ENCODE results near the gene RHOJ.
A peak's percentile ranks its signal among the peaks of the same experiment; 100 is the strongest.
"Not testable (repeated sequence)": the region's sequence is repeated elsewhere in the genome, so short reads cannot be mapped to it uniquely, and the experiment has no call there.

RHOJ gene

DNA sequence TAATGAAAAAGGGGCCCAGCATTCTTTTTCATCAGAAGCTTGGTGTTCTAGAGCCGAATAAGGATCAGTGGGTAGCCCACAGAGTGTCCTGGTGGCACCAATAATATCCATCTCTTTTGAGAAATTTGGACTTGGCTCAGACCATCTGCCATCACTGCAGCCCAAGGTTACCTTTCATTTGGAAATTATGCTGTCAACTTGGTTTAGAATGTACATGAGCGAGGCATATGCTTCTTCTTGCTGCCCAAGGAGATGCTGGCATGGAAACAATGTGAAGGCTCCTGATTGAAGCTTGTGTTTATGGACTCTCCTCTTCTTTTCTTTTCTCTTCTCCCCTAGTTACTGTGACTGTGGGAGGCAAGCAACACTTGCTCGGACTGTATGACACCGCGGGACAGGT is 64.5 kb downstream of the RHOJ start:
- DNase-seq (ENCODE audit: low read depth) = no peak

DNA sequence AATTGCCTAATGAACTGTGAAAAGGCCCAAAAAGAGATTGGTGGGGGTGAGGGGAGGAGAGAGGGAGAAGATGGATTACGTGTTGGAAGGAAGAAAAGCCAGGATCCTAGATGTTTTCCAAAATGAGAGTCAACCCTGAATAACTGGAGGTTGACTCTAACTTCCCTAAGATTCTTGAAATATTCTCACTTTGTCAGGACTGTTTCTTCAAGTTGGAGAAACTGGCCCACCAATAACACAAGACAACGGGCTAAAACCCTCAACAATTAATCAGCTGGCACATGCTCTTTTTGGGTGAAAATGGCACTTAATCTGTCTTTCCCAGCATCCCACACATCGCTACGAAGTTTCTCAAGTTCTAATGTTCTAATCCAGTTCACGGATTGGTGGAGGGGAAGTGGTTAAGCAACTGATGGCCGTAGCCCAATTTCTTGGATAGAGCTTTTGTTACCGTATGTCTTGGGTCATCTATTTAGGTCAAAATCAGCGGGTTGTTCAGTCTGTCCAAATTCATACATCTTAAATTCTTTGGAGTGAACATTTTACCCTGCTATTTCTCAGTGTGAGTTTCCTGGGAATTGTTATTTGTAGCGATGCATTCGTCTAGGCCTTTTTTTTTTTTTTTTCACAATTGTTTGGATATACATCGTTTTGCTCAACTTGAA is 65.5 kb downstream of the RHOJ start:
- no peak for DNase-seq (ENCODE audit: low read depth)

DNA sequence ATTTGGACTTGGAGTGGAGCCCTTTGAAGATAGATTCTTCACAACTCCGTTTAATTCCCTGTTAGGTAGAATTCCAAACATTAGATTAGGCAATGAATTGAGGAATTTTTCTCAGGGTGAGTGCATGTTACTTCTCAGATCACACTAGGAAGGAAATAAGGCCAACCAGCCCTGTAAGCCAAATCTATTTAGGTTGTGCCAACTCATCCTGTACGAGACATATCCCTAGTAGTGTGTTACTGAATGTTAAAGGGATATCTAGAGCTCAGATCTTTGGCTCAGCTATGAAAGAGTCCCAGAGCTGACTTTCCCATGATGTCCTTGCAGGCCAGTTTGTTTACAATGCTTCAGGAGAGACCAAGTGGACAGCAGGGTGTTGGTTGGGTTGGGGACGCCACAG is 68.9 kb downstream of the RHOJ start:
- peak; percentile 40 for DNase-seq (ENCODE audit: low read depth)

DNA sequence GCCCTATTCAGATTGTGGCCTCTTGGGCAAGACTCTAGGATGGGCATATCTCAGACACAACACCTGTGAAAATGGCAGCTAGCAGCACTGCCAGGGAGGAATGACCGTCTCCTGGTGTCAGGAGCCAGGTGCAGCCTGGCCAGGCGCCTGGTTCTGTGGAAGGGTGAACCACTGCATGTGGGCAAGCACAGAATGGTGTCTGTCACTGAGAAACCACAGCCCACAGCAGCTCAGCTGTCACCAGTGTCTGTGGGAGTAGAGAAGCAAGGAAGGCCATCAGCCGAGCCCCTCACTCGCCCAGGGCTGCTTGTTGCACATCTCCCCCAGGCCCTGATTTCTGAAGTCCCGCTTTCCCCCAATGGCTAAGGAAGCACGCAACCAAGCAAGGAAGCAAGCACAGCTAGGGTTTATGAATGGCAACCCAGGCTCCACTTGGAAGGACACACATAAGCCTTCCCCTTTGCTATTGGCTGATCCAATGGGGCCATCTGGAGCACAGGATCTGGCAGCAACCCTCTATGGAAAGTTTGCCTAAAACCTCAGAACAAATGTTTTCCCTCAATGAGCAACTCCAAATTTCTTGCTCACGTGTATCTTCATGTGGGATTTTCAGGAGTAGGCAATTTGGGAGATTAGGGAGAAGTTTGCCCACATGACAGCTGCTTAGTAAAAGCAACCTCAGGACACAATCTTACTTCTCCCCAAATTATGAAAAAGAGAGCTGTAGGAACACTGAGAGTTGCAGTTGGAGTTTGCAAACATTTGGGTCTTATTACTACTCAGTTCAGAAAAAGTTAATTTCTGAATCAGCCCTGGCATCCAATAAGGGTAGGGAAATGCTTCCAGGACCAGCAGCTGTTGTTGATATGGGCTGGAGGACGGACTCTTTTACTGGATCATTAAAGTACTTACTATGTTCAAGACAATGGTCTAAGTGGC is 69.7 kb downstream of the RHOJ start:
- DNase-seq (ENCODE audit: low read depth) = no peak

DNA sequence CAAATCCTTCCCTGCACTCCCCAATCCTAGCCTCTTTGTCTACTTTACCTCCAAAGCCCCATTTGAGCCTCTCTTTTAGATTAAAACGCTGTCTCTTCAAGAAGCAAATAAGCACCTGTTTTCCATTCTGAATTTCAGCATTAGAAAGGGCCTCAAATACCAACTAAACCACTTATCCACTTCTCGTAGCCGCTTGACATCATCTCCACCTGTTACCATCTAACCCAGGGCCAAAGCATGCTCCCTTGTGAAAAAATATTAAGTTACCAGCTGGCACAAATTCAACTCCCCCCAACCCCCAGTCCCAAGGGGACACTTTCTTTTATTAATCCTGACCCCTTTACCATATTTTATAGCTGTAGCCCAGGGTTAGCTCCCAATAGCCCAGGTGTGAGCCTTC is 71.4 kb downstream of the RHOJ start:
- DNase-seq (ENCODE audit: low read depth) = no peak

DNA sequence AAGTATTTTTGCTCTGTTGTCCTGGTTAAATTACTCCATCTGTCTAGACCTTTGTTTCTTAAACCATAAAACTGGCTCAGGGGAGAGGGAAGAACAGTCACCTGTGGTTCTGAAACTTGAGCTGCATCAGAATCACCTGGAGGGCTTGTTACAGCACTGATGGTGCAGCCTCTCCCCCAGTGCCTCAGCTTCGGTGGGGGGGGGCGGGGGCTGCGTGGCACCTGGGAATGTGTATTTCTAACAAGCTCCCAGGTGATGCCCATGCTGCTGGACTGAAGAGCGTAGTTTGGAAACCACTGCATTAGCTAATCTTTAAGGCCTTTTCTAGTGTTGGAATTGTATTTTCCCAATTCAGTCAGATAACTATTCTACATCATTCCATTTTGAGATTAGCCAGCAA is 71.8 kb downstream of the RHOJ start:
- DNase-seq (ENCODE audit: low read depth) = no peak

DNA sequence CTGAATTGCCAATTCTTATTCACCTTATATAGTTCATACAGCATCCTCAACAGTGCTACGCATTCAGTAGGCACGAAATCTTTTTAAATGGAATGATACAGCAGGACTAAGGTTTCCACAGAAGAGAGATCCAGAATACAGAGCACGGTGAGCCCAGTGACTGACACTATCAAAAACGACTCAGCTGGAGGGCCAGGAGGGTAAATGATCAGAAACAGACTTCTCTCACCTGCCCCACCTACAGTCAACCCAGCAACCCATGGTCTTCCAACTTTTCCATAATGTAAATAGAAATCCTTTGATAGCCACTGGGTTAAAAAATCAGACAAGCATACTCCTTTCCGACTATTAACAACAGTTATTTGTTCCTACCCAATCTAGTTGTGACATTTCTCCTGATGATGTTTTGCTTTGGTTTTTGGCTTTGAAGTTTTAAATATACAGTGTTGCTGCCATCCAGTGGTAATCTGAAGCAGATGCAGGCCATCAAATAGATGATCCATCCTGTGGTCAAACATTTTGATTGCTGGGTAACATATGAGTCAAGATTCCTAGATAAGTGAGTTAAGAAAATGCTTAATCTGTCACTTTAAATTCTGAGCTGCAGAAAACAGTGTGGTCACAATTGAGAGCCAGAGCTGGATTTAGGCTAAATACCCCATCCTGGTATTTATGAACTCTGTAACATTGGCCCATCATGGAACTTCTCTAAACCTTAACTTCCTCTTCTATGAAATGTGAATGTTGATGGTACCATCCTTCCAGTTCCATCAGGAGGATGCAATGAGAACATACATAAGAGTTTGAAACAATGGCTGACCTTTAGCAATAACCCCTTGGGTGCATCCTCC is 72.5 kb downstream of the RHOJ start:
- DNase-seq (ENCODE audit: low read depth) = peak; percentile 63

DNA sequence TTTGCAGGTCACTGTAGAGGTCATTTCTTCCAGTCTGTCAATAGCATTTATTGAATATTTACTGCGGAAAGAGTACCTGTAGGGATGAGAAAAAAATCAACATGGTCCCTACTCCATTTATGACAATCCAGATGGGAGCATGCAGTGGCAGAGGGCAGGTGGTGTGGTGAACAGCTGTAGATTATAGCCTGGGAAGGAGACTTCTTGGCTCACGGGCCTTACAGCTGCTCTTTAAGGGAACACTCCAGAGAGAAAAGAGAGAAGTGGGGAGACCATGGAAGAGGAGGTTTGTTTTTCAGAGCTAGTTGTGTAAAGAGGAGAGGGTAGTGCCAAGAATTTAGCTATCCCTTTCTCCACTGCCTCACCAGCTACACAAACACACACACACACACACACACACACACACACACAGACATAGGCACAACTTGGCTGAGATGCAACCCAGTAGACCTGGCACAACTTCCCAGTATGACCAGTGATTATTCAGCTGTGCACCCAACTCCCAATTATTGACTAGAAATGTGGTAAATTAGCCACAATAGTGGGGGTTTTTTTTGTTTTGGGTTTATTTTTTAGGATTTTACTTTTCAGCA is 73.4 kb downstream of the RHOJ start:
- DNase-seq (ENCODE audit: low read depth) = no peak

DNA sequence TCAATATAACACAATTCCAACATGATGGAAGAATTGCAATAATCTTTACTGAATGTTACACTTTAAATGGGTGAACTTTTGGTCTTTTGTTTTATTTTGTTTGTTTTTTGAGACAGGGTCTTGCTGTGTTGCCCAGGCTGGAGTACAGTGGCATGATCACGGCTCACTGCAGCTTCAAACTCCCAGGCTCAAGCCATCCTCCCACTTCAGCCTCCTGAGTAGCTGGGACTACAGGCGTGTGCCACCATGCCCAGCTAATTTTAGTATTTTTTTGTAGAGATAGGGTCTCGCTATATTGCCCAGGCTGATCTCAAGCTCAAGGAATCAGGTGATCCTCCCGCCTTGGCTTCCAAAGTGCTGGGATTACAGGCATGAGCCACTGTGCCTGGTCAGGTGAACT is 75.7 kb downstream of the RHOJ start:
- not testable (repeated sequence) for DNase-seq (ENCODE audit: low read depth)

DNA sequence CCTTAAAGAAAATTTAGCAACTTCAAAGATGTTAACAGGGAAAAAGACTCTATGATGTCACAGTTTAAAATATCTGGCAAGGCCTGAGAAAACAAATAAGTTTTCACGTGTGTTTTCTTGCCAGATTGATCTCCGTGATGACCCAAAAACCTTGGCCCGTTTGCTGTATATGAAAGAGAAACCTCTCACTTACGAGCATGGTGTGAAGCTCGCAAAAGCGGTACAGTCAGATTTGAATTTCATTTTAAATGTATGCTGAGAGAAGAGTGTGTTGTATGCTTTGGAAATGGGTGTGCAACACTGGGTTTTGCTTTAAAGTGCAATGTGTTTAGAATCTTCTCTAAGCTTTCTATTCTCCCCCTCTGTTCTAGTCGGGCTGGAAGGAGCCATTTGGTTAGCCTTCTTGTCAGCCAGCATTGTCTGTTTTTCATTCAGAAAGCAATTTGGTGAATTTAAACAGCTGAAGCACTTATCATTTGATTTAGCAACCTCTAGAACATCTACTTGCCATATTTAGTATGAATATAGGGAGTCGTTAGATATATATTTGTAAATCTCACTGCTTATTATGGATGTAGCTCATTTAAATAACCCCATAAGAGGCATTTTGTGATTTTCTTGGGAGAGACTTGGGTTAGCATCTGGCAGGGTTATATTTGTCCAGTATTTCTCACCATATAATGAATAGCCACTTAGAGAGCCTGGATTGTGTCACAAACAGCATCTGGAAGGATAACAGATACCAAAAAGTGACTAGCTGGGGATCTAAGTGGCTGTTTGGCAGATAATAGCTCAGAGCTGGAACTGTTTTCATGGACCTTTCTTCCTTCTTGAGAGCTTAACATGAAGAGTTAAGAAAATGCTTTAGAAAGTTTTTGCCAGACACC is 79.0 kb downstream of the RHOJ start:
- no peak for DNase-seq (ENCODE audit: low read depth)

DNA sequence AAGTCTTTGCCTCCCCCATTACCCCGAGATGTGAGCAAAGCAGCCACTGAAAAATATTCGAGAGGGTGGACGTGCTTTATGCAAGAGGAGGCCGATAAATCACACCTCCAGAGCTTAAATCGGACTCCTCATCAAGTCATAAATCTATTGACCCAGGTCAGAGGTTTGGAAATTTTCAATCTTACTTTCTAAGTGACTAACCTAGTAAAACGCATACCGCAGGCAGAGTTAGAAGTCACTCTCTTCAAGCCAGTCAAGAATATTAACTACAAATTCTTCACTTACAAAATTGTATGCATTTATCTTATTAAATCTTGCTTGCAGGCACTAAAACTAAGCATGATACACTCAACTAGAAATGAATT is 79.6 kb downstream of the RHOJ start:
- DNase-seq (ENCODE audit: low read depth) = no peak

DNA sequence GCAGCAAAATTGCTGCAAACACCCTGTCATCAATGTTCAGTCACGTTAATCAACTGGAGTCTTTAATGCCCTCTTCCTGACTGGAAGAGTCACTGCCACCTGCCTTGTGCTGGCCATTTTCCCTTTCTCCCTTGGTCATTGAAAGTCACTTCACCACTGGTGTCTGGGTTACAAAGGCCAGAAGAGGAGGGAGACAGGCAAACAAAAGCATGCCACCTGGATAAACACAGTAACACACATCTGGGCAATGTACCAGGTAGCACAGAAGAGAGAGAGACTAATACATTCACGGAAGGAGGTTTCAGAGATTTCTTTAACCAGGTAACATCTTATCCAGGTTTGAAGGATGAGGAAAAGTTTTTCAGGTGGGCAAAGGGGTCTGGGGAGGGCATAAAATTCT is 81.8 kb downstream of the RHOJ start:
- DNase-seq (ENCODE audit: low read depth) = no peak

DNA sequence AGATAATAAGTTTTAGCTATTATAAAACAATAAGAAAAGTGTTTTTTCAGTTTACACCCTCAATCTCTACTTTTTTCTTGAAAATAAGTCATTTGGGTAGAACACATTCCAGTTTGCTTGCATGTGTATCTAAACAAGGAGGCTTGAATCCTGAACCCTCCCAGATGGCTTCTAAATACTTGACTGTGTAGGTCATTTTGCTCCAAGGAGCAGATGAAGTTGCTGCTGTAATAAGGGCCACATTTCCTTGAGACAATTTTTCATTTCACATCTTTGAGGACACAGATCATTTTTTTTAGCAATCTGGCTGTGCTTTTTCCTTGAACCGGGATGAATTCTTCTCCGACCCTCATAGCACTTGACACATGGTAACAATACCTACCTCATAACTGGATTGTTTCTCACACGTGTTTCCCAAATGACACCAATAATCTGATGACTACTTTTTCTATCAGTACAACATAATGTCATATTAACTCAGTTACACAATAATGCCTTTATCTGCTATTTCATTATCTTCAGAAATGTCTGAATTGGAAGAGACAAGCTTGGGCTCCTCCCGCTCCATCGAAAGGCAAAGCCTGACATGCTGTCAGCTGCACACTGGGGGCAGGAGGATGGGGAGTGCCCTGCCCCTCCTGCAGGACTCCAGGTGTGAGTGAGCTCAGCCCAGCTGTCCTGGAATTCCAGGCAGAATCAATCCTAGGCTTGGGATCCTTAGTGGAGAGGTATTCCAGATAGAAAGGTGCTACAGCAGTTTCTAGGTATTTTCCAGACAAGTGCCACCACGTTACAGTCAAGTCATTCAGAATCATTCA is 83.6 kb downstream of the RHOJ start:
- peak; percentile 55 for DNase-seq (ENCODE audit: low read depth)

DNA sequence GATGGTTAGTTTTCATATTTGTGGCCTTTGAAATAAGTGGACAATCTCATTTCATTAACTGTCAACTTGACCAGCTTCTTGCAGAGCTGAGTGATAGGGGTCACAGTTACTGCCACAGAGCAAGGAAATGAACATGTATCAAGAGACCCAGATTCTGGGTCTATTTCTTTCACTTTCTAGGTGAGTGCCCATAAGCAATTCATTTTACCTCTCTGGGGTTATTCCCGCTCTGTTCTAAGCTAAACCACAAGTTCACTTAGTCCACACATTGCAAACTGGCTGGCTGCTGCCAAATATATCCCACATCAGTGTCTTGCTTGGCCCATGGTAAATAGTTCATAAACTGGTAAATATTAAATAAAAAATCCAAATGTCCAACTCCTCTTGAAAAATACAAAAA is 84.6 kb downstream of the RHOJ start:
- DNase-seq (ENCODE audit: low read depth) = no peak

DNA sequence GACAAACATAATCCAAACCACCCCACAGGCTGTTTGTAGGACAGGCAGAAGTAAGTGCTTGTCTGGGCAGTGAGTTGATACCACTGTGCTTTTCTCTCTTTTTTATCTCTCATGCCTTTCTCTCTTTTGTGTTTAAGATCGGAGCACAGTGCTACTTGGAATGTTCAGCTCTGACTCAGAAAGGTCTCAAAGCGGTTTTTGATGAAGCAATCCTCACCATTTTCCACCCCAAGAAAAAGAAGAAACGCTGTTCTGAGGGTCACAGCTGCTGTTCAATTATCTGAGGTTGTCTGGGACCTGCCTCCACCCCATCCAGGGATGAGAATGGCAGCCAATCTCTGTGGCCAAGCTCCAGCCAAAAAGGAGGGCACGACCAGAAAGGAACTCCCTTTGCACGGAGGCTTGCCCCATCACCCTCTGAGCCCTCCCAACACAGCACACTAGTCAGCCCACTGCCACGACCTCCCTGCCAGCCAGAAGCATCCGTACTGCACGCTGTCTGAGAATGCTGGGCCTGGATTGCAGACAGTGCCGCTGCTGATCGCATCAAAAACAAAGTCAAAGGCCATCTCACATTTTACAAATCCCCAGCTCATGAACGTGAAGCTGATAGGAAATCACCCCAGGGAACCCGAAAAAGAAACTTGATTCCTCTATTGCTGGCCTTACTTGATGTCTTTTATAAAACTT is 86.6 kb downstream of the RHOJ start:
- no peak for DNase-seq (ENCODE audit: low read depth)

DNA sequence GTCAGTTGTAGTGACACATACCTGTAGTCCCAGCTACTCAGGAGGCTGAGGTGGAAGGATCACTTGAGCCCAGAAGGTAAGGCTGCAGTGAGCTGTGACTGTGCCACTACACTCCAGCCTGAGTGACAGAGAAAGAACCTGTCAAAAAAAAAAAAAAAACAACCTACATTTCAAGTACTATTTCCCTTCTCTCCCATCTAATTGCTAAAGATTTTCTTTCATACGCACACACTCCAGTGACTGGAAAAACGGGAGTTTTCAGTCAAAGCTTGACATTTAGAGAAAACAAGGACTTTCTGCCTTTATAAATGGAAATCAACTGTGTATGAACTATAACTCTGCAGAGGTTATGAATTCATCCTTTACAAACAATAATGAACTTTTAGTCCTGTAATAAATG is 88.6 kb downstream of the RHOJ start:
- DNase-seq (ENCODE audit: low read depth) = no peak

DNA sequence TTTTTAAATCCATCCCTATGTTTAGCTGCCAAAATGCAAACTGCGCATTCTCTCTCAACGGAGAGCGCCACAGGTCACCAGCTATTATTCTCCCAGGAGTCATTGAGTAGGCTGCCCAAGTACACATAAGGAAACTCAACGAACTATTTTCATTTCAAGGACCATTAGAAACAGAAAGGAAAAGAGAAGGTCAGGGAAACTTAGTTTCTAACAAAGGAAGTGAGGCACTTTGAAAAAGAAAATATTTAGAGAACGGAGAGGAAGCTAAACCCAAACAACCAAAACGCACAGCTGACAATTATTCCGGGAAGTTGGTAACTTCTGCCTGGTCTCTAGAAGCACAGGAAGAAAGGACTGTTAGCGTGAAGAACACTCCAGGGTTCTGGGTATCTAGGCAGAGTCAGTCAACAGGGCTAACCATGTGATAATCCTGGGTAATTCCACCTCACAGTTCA is 91.0 kb downstream of the RHOJ start:
- no peak for DNase-seq (ENCODE audit: low read depth)

DNA sequence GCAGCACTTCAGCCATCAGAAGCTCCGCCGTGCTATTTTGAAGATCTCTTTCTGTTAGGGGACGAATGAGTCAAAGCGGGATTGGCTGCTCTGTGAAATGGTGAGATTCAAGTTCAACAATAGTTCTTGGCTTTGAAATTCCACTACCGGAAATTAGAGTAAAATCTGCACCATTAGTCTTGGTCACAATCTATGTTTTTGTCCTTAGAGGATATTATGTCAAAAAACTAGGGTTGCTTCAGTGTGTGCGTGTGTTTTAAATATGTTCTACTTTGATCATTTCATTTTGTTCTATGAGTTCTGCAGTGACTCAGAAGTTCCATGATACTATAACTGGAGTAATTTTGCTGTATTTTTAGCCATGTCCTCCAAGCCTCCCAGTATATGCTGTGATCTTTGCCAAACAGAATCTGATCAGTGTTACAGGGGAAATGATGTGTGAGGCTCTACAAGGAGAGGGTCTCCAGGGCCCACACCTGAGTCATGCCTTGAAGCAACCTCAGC is 91.9 kb downstream of the RHOJ start:
- peak; percentile 17 for DNase-seq (ENCODE audit: low read depth)

DNA sequence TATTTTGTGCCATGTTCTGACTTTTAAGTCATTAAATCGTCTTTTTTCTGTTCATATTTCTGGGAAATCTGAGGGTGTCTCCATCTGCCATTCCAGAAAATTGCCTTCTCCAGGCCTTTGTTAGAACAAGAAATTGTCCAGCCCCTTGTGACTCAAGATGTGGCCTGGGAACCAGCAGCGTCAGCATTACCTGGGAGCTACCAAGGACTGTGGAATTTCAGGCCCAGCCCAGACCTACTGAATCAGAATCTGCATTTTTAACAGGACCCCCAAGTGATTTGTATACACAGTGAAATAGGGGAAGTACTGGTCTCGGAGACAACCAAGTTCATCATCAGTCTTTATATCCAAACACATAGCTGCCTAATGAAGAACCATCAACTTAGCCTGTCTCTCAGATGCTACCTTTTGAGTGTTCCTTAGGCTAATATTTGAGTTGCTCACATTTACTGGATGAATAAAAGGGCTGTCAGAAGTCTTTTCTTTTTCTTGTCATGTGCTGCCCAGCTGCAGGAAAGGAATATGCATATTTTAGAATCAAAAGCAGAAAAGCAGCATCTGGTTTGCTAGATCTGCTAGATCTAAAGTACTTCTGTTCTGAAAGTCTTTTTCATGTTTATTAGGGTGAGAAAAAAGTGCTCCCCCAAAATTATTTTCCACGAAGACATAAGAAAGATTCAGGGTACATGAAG is 93.3 kb downstream of the RHOJ start:
- DNase-seq (ENCODE audit: low read depth) = no peak

Measured in EH (cell line).